Upper lobe of left lung (tissue), 4 donors: ENCODE data around the gene KCNJ15.

ENCODE experiments used
- POLR2A ChIP-seq, 4 donors: fragments of 450-650 bp; IDR thresholded peaks; one replicate each; pipeline ENCODE4 v1.5.1; 2016 to 2017; ENCODE audit warnings: antibody characterized with exemption in 4 of 4, mild to moderate bottlenecking in 2 of 4
- TF ChIP-seq, protein P1 (sequence below), 6 experiments: fragments of 450-650 bp in 4 of 6; fragments of 200-600 bp in 2 of 6; sonication (generic) in 2 of 6; IDR thresholded peaks; one replicate each; pipeline ENCODE4 v1.5.1; 2016 to 2019; ENCODE audit warnings: antibody characterized with exemption in 6 of 6

DNA sequence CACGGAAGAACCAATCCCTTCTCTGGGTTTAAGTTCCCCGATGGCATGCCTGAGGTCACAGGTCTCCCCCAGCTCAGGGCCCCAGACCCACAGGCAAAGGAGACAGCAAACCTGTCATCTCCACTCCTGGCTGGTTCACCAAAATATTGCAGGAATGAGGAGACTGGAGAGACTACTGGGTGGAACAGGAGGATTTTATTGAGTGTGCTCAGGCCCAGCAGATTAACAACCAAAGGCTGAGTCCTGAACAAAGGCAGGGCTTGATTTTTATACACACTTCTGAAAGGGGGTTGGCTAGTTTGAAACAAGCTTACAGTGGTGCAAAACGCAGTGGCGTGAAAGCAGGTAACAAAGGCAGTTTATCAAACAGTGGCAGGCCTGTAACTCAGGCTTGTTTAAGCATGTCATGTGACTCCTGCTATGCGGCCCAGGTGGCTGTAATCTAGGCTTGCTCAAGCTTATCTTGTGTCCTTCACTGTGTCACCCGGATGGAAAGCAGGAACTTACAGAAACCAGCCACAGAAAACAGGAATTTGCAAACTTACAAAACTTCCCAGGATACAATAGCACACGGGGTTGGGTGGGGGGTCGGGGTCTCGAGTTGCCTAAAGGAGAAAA lies 27.4 kb upstream of the KCNJ15 start:
- no peak for TF ChIP-seq POLR2A (IDR thresholded peaks at IDR 0.05)
- TF ChIP-seq, protein P1, sequence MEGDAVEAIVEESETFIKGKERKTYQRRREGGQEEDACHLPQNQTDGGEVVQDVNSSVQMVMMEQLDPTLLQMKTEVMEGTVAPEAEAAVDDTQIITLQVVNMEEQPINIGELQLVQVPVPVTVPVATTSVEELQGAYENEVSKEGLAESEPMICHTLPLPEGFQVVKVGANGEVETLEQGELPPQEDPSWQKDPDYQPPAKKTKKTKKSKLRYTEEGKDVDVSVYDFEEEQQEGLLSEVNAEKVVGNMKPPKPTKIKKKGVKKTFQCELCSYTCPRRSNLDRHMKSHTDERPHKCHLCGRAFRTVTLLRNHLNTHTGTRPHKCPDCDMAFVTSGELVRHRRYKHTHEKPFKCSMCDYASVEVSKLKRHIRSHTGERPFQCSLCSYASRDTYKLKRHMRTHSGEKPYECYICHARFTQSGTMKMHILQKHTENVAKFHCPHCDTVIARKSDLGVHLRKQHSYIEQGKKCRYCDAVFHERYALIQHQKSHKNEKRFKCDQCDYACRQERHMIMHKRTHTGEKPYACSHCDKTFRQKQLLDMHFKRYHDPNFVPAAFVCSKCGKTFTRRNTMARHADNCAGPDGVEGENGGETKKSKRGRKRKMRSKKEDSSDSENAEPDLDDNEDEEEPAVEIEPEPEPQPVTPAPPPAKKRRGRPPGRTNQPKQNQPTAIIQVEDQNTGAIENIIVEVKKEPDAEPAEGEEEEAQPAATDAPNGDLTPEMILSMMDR (IDR thresholded peaks at IDR 0.05) = no peak
